Kidney (tissue), 14 donors: Measurements from ENCODE around the gene PFKFB1. TPM values are rescaled to one million over a fixed set of nuclear protein-coding genes. Genes with fewer than 3 reads are reported as not detected.

Experiments
- DNase-seq, 5 donors: peaks; one replicate each; pipeline ENCODE4 v3.0.0-alpha.2; 2013 to 2020
- FAIRE-seq: peaks from 2 replicates; lab custom pipeline; 2012; peaks lifted over from hg19 to GRCh38; lab: Jason Lieb, UNC
- H3K27ac ChIP-seq, 2 donors: one replicate each; pipeline ENCODE4 v1.7.0; 2013; ENCODE audit warnings: low read depth in 2 of 2, low read length in 2 of 2, inconsistent platforms in 1 of 2
- H3K27me3 ChIP-seq: one replicate; pipeline ENCODE4 v1.7.1; 2013; ENCODE audit warnings: low read length, inconsistent platforms; ENCODE audit not compliant: control insufficient read depth, insufficient read depth
- H3K36me3 ChIP-seq, 3 donors: one replicate each; pipeline versions ENCODE4 v1.7.0 to v1.7.1; 2013; ENCODE audit warnings: low read length in 3 of 3, control low read depth in 1 of 3, inconsistent platforms in 1 of 3; ENCODE audit not compliant: insufficient read depth in 3 of 3, control insufficient read depth in 2 of 3
- H3K4me1 ChIP-seq, 3 donors: one replicate each; pipeline versions ENCODE4 v1.7.0 to v1.7.1; 2013; ENCODE audit warnings: low read length in 3 of 3, inconsistent platforms in 1 of 3, low read depth in 1 of 3; ENCODE audit not compliant: control insufficient read depth in 2 of 3, insufficient read depth in 2 of 3
- H3K4me3 ChIP-seq, 3 donors: one replicate each; pipeline versions ENCODE4 v1.7.0 to v1.8.1; 2013; ENCODE audit warnings: low read length in 3 of 3, control low read depth in 1 of 3, inconsistent platforms in 1 of 3
- H3K9ac ChIP-seq, 3 donors: one replicate each; pipeline versions ENCODE4 v1.7.0 to v1.7.1; 2013; ENCODE audit warnings: low read length in 3 of 3, control low read depth in 1 of 3, inconsistent platforms in 1 of 3
- H3K9me3 ChIP-seq, 3 donors: one replicate each; pipeline versions ENCODE4 v1.7.0 to v1.7.1; 2013; ENCODE audit warnings: low read length in 3 of 3, control low read depth in 1 of 3, inconsistent platforms in 1 of 3; ENCODE audit not compliant: control insufficient read depth in 2 of 3, insufficient read depth in 1 of 3
- intact Hi-C: fragments of 100-400 bp; cut with DNase I; formaldehyde crosslinking; loops from one replicate; pipeline ENCODE4 v1.11.1; 2022
- polyA plus RNA-seq: library from polyadenylated mRNA; stranded (reverse); fragments of 350-450 nt; fragmentation: Illumina TruSeq; extraction: RNeasy Lipid Tissue Mini Kit (QIAGEN cat#74804); gene quantifications from one replicate; pipeline ENCODE4 v1.2.3, GENCODE V29; 2014; ENCODE audit warnings: low read depth, low replicate concordance; ENCODE audit not compliant: insufficient read depth
- total RNA-seq: library from RNA; stranded (reverse); fragmentation: NEBNext Ultra II Directional; extraction: Animal tissue kit (Norgen Biotek cat#: 25700); gene quantifications from one replicate; pipeline ENCODE4 v1.2.1, GENCODE V29; 2021
- TF ChIP-seq, protein P1 (sequence below): IDR thresholded peaks from 3 replicates; pipeline ENCODE4 v1.5.1; 2012; ENCODE audit warnings: mild to moderate bottlenecking, moderate library complexity, borderline replicate concordance; ENCODE audit not compliant: insufficient read depth; ENCODE audit errors: extremely low read depth
- donor health status: control.
- donor health status: control.
- donor health status: control.
- donor health status: control.
- donor health status: control.
- donor health status: DM: yes; HTN: yes; CAD: no.
- donor health status: Normal renal cell carcinoma (clear cell type).

PFKFB1 gene
- total and polyA plus RNA-seq, 2 donors from 2014 or later: 0.31 to 1.1 TPM

DNA sequence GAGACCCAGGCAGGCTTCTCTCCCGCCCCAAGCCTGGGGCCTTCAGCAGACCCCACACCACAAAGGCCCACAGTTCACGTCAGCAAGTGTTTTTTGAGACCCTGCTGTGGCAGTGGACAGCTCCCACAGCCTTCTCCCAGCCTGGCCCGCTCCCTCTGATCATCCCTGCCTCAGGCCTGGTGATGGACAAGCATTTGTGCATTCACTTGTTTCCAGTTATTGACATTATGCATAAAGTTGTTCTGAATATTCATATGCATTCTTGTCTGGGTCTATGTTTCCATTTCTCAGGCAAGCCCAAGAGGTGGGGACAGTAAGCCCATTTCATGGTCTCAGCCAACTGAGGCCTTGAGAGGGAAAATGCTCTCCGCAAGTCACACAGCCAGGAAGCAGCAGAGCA, 58.7 kb downstream of the PFKFB1 start:
- intact Hi-C loops: no loop called here
- Histone ChIP-seq H3K27ac (no peak overlapping the region), H3K4me1 (no peaks in the 10 kb centered on the region), H3K36me3 (no peaks in the 10 kb centered on the region), H3K9me3 (no peaks in the 10 kb centered on the region), H3K4me3 (no peak overlapping the region), H3K27me3 (no peaks in the 10 kb centered on the region), H3K9ac (no peak overlapping the region)
- FAIRE-seq: no peak
- TF ChIP-seq, protein P1, sequence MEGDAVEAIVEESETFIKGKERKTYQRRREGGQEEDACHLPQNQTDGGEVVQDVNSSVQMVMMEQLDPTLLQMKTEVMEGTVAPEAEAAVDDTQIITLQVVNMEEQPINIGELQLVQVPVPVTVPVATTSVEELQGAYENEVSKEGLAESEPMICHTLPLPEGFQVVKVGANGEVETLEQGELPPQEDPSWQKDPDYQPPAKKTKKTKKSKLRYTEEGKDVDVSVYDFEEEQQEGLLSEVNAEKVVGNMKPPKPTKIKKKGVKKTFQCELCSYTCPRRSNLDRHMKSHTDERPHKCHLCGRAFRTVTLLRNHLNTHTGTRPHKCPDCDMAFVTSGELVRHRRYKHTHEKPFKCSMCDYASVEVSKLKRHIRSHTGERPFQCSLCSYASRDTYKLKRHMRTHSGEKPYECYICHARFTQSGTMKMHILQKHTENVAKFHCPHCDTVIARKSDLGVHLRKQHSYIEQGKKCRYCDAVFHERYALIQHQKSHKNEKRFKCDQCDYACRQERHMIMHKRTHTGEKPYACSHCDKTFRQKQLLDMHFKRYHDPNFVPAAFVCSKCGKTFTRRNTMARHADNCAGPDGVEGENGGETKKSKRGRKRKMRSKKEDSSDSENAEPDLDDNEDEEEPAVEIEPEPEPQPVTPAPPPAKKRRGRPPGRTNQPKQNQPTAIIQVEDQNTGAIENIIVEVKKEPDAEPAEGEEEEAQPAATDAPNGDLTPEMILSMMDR: no peak
- DNase-seq: no peak

DNA sequence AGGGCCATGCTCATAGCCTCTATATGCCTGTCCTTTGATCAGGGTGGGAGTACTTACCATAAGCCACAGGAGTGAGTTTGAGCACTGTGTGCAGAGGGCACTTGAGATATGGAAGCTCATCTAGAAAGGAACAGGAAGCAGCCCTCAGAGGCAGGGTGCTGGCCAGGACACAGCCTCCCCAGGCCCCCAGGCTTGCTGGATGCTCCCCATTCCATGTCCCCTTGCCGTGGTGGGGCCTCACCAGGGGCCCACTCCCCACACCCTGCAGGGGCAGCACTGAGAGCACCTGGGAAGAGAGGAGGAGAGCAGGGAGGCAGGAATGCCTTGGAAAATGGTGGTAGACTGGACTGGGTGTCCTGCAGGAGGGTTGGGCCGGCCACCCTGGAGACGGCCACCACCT, 59.1 kb downstream of the PFKFB1 start:
- TF ChIP-seq, protein P1: no peak
- no peak overlapping the region for H3K9ac ChIP-seq
- no peak overlapping the region for H3K4me3 ChIP-seq
- DNase-seq (no peak), FAIRE-seq (no peak)
- no peaks in the 10 kb centered on the region for H3K36me3 ChIP-seq
- no peaks in the 10 kb centered on the region for H3K27me3 ChIP-seq
- no peaks in the 10 kb centered on the region for H3K9me3 ChIP-seq
- H3K4me1 ChIP-seq: no peaks in the 10 kb centered on the region
- H3K27ac ChIP-seq: no peak overlapping the region
- intact Hi-C loops: no loop called here

DNA sequence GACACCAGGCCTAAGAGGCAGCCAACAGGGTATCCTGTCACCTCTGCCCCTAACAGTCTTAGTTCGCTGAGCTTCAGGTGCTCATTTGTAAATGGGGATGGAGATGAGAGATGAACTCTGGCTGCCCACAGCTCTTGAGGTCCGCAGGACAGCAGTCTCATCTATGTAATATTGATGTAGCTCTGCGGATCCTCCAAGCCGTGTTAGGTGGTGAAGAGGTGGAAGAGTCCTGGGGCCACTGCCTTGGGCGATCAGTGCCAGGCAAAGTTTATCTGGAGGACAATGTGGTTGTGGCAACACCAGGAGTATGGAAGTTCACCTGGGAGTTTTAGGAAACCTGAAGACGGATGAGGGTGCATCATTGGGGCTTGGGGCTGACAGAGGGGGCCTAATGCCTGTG, 59.9 kb downstream of the PFKFB1 start:
- Histone ChIP-seq H3K4me3 (no peak overlapping the region), H3K36me3 (peaks cover 0 to 3% (median 0%) of the 10 kb centered on the region in 3 donors), H3K9ac (no peak overlapping the region), H3K4me1 (no peaks in the 10 kb centered on the region), H3K27me3 (no peaks in the 10 kb centered on the region), H3K27ac (no peak overlapping the region), H3K9me3 (no peaks in the 10 kb centered on the region)
- intact Hi-C loops: no loop called here
- FAIRE-seq (no peak), DNase-seq (no peak)
- TF ChIP-seq, protein P1: no peak
